GM19324 (cell line): ENCODE data around the gene CCDC88C.
A peak's percentile ranks its signal among the peaks of the same experiment; 100 is the strongest.
"Not testable (repeated sequence)": the region's sequence is repeated elsewhere in the genome, so short reads cannot be mapped to it uniquely, and the experiment has no call there.

Source experiments
- ATAC-seq: cut with Tn5 transposase; IDR thresholded peaks from one replicate; pipeline ENCODE4 v1.9.1; 2021; ENCODE audit warnings: mild to moderate bottlenecking, moderate library complexity; ENCODE audit not compliant: unreplicated experiment, low FRiP score

The CCDC88C gene

GRCh38 chr14:91417983-91418386, 365 bp upstream of the CCDC88C start:
- ATAC-seq = peak; percentile 53

- ATAC-seq = no peak
Measured at GRCh38 chr14:91416744-91417119, 888 bp downstream of the CCDC88C start.

DNA sequence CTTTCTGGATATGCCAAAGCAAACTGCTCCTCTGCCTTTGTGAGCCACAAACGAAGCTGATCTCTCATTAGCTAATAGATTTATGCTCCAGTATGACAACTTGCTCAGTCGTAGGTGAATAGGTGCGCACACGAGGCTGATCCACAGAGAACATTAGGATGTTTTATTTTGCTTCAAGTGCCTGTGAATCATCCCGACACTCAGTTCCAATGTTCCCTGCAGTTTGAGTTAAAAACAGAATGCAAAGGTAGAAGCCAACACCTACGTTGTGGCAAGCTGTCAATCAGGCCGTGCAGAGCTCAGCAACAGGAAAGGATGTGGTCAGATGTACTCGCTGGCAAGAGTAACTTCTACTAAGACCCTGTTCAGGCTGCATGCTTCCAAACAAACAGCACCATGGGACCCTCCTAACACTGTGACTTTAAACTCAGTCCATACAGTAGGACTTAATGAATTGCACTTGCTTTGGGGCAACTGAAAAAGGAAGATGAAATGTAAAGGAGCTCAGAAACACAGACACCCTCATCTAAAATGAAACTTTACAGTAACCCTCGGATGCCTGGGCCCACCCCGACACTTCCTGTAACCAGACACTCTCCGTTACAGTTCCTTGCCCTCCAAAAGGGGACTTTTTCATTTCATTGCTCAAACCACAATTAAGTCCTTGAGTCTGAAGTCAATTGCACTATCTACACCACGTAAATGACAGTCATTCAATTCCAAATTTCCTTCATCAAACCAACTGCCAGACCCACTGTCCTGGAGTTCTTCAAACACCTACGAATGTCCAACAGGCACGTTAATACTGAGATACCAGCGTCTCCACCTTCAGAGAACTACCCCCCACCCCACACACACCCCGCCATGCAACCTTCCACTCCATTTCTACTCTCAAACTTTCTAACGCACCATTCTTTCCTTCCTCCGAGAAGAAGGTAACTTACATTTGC, 1.6 kb downstream of the CCDC88C start:
- ATAC-seq = peak; percentile 34

- no peak for ATAC-seq
Measured at GRCh38 chr14:91414475-91414833, 3.2 kb downstream of the CCDC88C start.

- no peak for ATAC-seq
Measured at GRCh38 chr14:91413547-91414474, 3.8 kb downstream of the CCDC88C start.

- ATAC-seq = no peak
Measured at GRCh38 chr14:91412939-91413338, 4.7 kb downstream of the CCDC88C start.

DNA sequence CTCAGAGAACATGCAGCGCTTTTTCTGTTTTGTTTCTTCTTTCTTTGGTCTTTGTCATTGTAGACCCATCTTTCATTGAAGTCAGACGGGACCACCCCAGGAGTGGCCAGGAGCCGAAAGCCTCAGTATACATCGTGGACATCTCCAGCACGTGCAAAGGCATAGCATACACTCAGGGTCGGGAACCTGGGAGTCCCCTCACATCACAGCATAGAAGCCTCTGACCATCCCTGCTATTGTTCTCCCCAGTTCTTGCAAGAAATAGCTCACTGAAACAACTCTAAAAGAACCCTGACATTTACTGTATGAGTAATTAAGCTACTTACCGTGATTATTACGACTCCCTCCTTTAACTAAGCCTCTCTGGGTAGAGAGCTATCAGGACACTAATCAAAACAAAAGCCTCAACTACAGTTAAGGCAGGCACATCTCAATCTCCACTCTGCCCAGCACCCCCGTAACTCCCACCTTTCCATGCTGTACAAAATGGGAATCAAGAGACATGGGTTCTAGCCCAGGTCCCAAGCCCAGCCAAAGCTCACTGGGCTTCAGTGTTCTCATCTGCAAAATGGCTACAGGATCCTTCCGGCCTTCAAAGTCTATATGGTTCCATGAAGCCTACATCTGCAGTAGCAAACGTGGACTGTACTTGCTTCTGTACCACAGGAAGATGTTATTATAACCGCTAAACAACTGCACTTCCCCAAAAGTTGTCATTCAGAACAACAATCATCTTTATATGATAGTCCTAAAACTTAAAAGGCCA, 6.7 kb downstream of the CCDC88C start:
- no peak for ATAC-seq

DNA sequence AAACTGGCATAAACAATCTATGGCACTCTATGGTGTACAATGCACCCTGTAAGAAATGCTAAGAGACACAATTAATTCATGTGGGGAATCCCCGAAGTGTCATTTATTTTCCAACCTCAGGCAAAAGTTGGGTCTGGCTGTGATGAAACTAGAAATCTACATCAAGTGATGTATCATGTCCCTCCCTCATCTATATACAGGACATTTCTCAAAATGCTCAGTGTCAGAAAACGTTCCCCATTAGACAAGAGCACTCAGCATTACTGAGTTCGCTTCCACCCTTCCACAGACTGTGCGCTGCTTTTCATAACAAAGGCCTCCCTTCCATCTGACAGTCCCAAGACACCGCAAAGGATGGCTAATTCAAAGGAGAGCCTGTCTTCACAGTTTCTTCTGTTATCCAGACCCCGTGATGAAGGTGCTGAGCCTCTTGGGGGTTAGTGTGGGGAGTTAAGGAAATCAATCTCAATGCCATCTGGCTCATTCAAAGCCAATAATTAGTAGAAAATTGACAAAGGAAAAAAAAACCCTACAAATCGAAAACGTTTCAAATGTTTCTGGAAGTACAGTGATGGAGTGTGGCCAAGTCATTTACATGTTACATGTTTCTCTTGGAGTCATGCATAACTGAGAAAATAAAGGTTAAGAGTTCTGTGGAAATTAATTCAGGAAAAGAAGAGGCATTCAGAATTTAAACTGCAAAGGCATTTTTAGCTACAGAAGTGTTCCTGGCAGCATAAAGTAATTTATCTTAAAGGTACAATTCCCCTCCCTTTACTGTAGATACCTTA, 7.5 kb downstream of the CCDC88C start:
- no peak for ATAC-seq

DNA sequence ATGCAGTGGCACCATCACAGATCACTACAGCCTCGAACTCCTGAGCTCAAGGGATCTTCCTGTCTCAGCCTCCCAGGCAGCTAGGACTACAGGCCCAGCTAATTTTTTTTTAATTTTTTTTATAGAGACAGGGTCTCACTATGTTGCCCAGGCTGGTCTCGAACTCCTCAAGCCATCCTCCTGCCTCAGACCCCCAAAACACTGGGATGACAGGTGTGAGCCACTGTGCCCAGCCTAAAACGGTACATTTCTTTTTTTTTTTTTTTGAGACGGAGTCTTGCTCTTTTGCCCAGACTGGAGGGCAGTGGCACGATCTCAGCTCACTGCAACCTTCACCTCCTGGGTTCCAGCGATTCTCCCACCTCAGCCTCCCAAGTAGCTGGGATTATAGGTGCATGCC, 8.4 kb downstream of the CCDC88C start:
- ATAC-seq = not testable (repeated sequence)

GRCh38 chr14:91406982-91407381, 10.6 kb downstream of the CCDC88C start:
- no peak for ATAC-seq

DNA sequence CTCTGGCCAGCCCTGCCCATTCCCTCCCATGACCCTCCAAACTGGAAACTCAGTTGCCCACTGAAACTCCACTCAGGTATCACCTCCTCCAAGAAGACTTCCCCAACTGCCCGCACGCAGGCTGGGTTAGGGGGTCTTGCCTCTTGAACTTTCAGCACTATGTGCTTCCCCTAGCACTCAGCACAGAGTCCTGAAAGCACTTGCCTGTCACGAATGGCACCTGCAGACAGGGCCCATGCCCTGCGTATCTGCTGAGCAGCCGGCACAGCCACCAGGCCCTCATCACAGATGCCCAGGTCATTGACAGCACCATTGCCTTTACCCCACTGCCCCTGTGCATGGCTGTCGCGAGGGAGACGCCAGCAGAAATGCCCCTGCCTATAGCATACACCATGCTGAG, 11.2 kb downstream of the CCDC88C start:
- ATAC-seq = no peak

GRCh38 chr14:91405724-91406435, 11.7 kb downstream of the CCDC88C start:
- no peak for ATAC-seq

- ATAC-seq = no peak
Measured at GRCh38 chr14:91405241-91405721, 12.3 kb downstream of the CCDC88C start.

GRCh38 chr14:91402771-91403600, 14.6 kb downstream of the CCDC88C start:
- ATAC-seq = no peak

- no peak for ATAC-seq
Measured at GRCh38 chr14:91402348-91402747, 15.3 kb downstream of the CCDC88C start.

- no peak for ATAC-seq
Measured at GRCh38 chr14:91401751-91402150, 15.9 kb downstream of the CCDC88C start.

DNA sequence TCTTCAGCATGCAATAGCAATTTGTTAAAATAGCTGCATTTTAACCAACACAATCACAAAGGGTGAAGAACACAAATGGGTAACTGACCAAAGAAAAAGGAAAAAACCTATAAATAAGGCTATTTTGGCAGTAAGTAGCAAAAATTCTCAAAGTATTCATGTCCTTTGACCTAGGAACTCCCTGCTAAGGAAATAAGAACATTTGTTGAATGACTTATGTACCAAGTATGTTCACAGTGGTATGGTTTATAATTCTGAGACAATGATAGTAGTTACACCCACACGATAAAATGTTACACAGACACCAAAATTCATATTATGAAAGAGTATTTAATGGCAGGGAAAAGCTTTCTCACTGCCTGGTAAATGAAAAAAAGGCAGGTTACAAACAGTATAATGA, 16.9 kb downstream of the CCDC88C start:
- no peak for ATAC-seq
